ENCODE results near the gene PNMA8B. TPM values are rescaled to one million over a fixed set of nuclear protein-coding genes. Genes with fewer than 3 reads are reported as not detected.
A peak's percentile ranks its signal among the peaks of the same experiment; 100 is the strongest.

PNMA8B gene
- total and polyA plus RNA-seq, 12 donors = 7.6 to 63.4 (median 29.3) TPM

- H3K27ac ChIP-seq = no peak overlapping the region
- TF ChIP-seq CTCF (IDR thresholded peaks at IDR 0.05) (no peak), POLR2A (IDR thresholded peaks at IDR 0.05) (no peak)
- peaks cover 11 to 27% of the 10 kb centered on the region in 2 donors for H3K4me1 ChIP-seq (replicated peaks in 1 of 2)
- no peak for DNase-seq
- intact Hi-C loops (cut with DNase I) = loop anchor here (2.0 to 10.0 kb wide), 2 partner anchors 90 to 202 kb away; no protein-coding TSS in a partner anchor
- H3K27me3 ChIP-seq = no peaks in the 10 kb centered on the region
- 76 to 93% (median 85%) methylated on average over 3 of the region's 3 CpGs for WGBS, 4 donors
- no peaks in the 10 kb centered on the region for H3K36me3 ChIP-seq (replicated peaks in 1 of 2)
- no peak overlapping the region for H3K4me3 ChIP-seq
- no peaks in the 10 kb centered on the region for H3K9me3 ChIP-seq (replicated peaks in 1 of 3)
These were observed 9.3 kb downstream of the PNMA8B start for GRCh38 chr19:46486358-46486757.

GRCh38 chr19:46484656-46485055 lies 11.0 kb downstream of the PNMA8B start:
- H3K36me3 ChIP-seq (replicated peaks in 1 of 2) = no peaks in the 10 kb centered on the region
- TF ChIP-seq CTCF (IDR thresholded peaks at IDR 0.05) (no peak), POLR2A (IDR thresholded peaks at IDR 0.05) (no peak)
- no peak for DNase-seq
- H3K27ac ChIP-seq = no peak overlapping the region
- 61 to 70% (median 65%) methylated on average over 4 of the region's 4 CpGs for WGBS, 4 donors
- H3K27me3 ChIP-seq = no peaks in the 10 kb centered on the region
- H3K4me3 ChIP-seq = no peak overlapping the region
- H3K4me1 ChIP-seq (replicated peaks in 1 of 2) = peaks cover 11 to 21% of the 10 kb centered on the region in 2 donors
- H3K9me3 ChIP-seq (replicated peaks in 1 of 3) = no peaks in the 10 kb centered on the region
- intact Hi-C loops (cut with DNase I) = loop anchor here (5.0 to 10.0 kb wide), 2 partner anchors 33 to 200 kb away; no protein-coding TSS in a partner anchor

GRCh38 chr19:46482631-46483030 lies 13.0 kb downstream of the PNMA8B start:
- H3K4me3 ChIP-seq = no peak overlapping the region
- no peaks in the 10 kb centered on the region for H3K9me3 ChIP-seq (replicated peaks in 1 of 3)
- no peaks in the 10 kb centered on the region for H3K36me3 ChIP-seq (replicated peaks in 1 of 2)
- 24 to 41% (median 32%) methylated on average over 3 of the region's 3 CpGs for WGBS, 4 donors
- no peak overlapping the region for H3K27ac ChIP-seq
- TF ChIP-seq CTCF (IDR thresholded peaks at IDR 0.05) = no peak
- TF ChIP-seq POLR2A (IDR thresholded peaks at IDR 0.05) = no peak
- intact Hi-C loops (cut with DNase I) = loop anchor here (5.0 to 10.0 kb wide), 2 partner anchors 35 to 198 kb away; no protein-coding TSS in a partner anchor
- no peak for DNase-seq
- H3K4me1 ChIP-seq (replicated peaks in 1 of 2) = peaks cover 5 to 16% of the 10 kb centered on the region in 2 donors
- H3K27me3 ChIP-seq = no peaks in the 10 kb centered on the region

DNA sequence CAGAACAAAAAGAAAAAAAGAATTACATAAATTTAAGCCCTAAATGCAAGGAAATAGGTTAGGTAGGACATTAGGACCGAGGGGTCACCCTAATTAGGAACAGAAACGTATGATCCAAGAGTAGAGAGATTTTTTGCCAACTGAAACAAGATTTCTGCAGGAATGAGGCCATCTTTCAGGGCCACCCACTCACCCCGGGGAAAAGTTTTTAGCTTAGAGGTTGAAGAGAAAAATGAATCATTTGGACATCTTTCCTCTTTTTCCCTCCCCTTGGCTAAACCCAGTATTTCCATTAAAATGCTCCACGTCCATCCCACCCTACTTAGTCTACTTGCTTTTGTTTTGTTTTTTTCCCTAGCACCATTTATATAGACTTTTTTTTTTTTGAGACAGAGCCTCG lies 13.7 kb downstream of the PNMA8B start:
- intact Hi-C loops (cut with DNase I) = loop anchor here (5.0 to 10.0 kb wide), 2 partner anchors 35 to 197 kb away; no protein-coding TSS in a partner anchor
- TF ChIP-seq POLR2A (IDR thresholded peaks at IDR 0.05) = no peak
- no peak for TF ChIP-seq CTCF (IDR thresholded peaks at IDR 0.05)
- Histone ChIP-seq H3K9me3 (replicated peaks in 1 of 3) (no peaks in the 10 kb centered on the region), H3K27ac (peak overlapping the region in 2 of 5 donors; percentile 54 to 69), H3K4me1 (replicated peaks in 1 of 2) (peaks cover 0 to 9% of the 10 kb centered on the region in 2 donors), H3K4me3 (no peak overlapping the region), H3K36me3 (replicated peaks in 1 of 2) (no peaks in the 10 kb centered on the region), H3K27me3 (no peaks in the 10 kb centered on the region)
- peak in 1 of 7 donors; percentile 40 for DNase-seq
- 31 to 46% (median 35%) methylated on average over 5 of the region's 5 CpGs for WGBS, 4 donors
